ENCODE results near the gene FARS2. TPM values are rescaled to one million over a fixed set of nuclear protein-coding genes. Genes with fewer than 3 reads are reported as not detected.

FARS2 gene
- total and polyA plus RNA-seq, 7 experiments from 2014 or later: 16.2 to 28.1 (median 20.8) TPM

DNA sequence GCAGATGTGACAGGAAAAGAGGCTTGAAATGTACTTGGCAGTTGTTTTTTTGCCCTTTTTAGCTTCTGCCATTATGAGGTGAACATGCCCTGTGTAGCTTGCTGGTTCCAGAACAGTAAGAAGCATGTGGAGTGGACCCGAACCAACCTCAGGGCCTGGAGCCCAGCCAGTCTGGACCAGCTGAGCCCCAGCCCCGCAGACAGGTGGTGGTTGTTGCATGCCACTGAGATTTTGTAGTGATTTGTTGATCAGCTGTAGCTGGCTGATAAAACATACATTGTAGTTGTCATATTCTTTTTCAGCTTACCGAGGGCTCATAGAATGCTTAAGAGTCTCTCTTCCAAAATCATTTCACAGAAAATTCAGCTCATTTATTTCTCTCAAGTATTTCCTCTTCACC is 182.2 kb downstream of the FARS2 start:
- no peak overlapping the region for H3K27ac ChIP-seq (ENCODE audit: low read depth, low read length)
- intact Hi-C loops (cut with micrococcal nuclease): no loop called here
- ChIA-PET POLR2A (interaction anchor here (0.6 kb wide), 1 partner anchor 21 kb away, joined by 3 read pairs; no protein-coding TSS in a partner anchor), CTCF (interaction anchor here (0.6 kb wide), 1 partner anchor 1735 kb away, joined by 3 read pairs; no protein-coding TSS in a partner anchor)
- Mint-ChIP-seq H3K9me3 (peaks cover 0 to under 1% (median 0%) of the 10 kb centered on the region in 11 donors), H3K36me3 (peaks cover under 1 to 46% (median 14%) of the 10 kb centered on the region in 5 donors), H3K4me3 (no peak overlapping the region), H3K27me3 (no peaks in the 10 kb centered on the region), H3K27ac (no peak overlapping the region), H3K4me1 (peaks cover 2 to 24% (median 14%) of the 10 kb centered on the region in 7 donors)
- no peak for ATAC-seq
- no peaks in the 10 kb centered on the region for H3K36me3 ChIP-seq (ENCODE audit: control insufficient read depth in 2 of 3, insufficient read depth in 3 of 3, low read length in 3 of 3)
- DNase-seq: no peak
- H3K9me3 ChIP-seq (ENCODE audit: control insufficient read depth in 2 of 3, low read length in 3 of 3): no peaks in the 10 kb centered on the region
- no peak overlapping the region for H3K4me3 ChIP-seq (ENCODE audit: low read length)
- H3K4me1 ChIP-seq (ENCODE audit: control insufficient read depth in 2 of 2, insufficient read depth in 2 of 2, low read length in 2 of 2): no peaks in the 10 kb centered on the region
- no peaks in the 10 kb centered on the region for H3K27me3 ChIP-seq (ENCODE audit: control insufficient read depth in 2 of 2, insufficient read depth in 2 of 2, low read length in 2 of 2)

DNA sequence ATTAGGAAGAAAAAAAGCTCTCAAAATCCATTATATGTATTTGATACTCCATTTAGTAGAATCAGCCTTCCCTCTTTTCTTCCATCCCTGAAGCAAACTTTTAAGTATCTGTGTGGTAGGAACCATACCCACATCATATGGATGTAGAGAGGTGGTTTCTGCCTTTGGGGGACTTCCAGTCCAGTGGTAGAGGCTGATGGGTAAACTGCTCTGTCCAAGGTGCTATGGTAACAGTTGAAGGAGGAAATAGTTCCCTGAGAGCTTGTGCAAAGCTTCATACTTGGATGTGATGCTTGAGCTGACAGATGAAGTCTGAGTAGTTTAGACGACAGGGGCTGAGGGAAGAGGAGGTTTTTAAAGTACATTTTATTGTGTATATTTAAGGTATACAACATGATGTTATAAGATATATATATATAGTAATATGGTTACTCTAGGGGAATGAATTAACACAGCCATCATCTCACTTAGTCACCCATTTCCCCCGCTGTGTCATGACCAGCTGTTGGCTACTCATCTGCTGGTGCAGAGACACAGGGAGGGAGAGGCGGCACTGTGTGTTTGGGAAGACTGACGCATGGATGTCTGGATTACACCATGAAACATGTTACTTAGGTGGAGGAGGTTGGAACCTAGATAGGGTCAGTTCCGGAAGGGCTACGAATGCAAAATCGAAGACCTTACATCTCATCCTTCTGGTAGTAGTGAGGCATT is 185.2 kb downstream of the FARS2 start:
- no peaks in the 10 kb centered on the region for H3K36me3 ChIP-seq (ENCODE audit: control insufficient read depth in 2 of 3, insufficient read depth in 3 of 3, low read length in 3 of 3)
- no peak overlapping the region for H3K4me3 ChIP-seq (ENCODE audit: low read length)
- peaks cover 0 to 14% (median 0%) of the 10 kb centered on the region in 7 donors for H3K4me1 Mint-ChIP-seq
- H3K27ac ChIP-seq (ENCODE audit: low read depth, low read length): no peak overlapping the region
- intact Hi-C loops (cut with micrococcal nuclease): no loop called here
- peak overlapping the region in 1 of 9 donors; percentile 22 for H3K27ac Mint-ChIP-seq
- H3K4me3 Mint-ChIP-seq: no peak overlapping the region
- no peaks in the 10 kb centered on the region for H3K27me3 ChIP-seq (ENCODE audit: control insufficient read depth in 2 of 2, insufficient read depth in 2 of 2, low read length in 2 of 2)
- H3K27me3 Mint-ChIP-seq: no peaks in the 10 kb centered on the region
- peaks cover 0 to 37% (median 8%) of the 10 kb centered on the region in 5 donors for H3K36me3 Mint-ChIP-seq
- no peaks in the 10 kb centered on the region for H3K9me3 ChIP-seq (ENCODE audit: control insufficient read depth in 2 of 3, low read length in 3 of 3)
- ATAC-seq (no peak), DNase-seq (no peak)
- H3K4me1 ChIP-seq (ENCODE audit: control insufficient read depth in 2 of 2, insufficient read depth in 2 of 2, low read length in 2 of 2): no peaks in the 10 kb centered on the region
- peaks cover 0 to 4% (median 0%) of the 10 kb centered on the region in 11 donors for H3K9me3 Mint-ChIP-seq
- ChIA-PET POLR2A (no interaction called here), CTCF (no interaction called here)

DNA sequence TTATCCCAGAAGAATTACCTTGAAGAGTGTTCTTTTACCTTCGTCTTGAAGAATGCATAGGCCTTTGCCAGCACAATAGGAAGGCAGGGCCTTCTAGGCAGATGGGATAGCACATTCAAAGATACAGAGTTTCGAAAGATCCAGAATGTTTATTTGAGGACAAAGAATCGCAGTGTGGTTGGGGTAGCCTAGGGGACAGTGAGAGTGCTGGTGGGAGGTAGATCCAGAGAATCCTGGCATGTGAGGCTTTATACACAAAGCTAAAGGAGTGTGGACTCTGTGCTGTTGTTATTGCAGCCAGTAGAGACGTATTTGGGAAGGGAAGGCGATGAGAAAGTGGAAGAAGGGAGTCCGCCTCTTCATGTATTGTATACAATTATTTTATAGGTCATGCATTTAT is 186.6 kb downstream of the FARS2 start:
- Histone ChIP-seq H3K27ac (ENCODE audit: low read depth, low read length) (no peak overlapping the region), H3K9me3 (ENCODE audit: control insufficient read depth in 2 of 3, low read length in 3 of 3) (no peaks in the 10 kb centered on the region), H3K27me3 (ENCODE audit: control insufficient read depth in 2 of 2, insufficient read depth in 2 of 2, low read length in 2 of 2) (no peaks in the 10 kb centered on the region), H3K4me1 (ENCODE audit: control insufficient read depth in 2 of 2, insufficient read depth in 2 of 2, low read length in 2 of 2) (no peaks in the 10 kb centered on the region), H3K4me3 (ENCODE audit: low read length) (no peak overlapping the region), H3K36me3 (ENCODE audit: control insufficient read depth in 2 of 3, insufficient read depth in 3 of 3, low read length in 3 of 3) (no peaks in the 10 kb centered on the region)
- Mint-ChIP-seq H3K27me3 (no peaks in the 10 kb centered on the region), H3K27ac (no peak overlapping the region), H3K4me1 (peaks cover 0 to 17% (median 4%) of the 10 kb centered on the region in 7 donors), H3K4me3 (no peak overlapping the region), H3K9me3 (peaks cover 0 to 4% (median 0%) of the 10 kb centered on the region in 11 donors), H3K36me3 (peaks cover 0 to 39% (median 8%) of the 10 kb centered on the region in 5 donors)
- ChIA-PET CTCF (no interaction called here), POLR2A (no interaction called here)
- DNase-seq: no peak
- intact Hi-C loops (cut with micrococcal nuclease): no loop called here
- no peak for ATAC-seq

DNA sequence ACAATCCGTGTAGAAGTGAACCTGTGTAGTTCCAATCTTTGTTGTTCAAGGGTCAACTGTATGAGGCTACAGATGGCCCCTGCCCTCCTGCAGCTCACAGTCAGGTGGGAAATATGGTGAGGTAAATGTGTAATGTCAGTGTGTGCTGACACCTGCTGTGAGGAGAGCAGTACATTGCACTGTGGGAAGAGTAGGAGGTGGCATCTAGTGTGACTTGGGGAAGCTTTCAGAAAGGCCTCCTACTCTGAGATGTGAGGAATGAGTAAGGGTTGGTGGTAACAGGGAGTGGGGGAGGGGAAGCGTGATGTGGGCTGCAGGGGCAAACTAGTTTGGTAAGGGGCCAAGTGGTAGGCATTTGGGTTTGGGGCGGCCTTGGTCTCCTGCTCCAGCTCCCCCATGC is 188.8 kb downstream of the FARS2 start:
- no peak for DNase-seq
- intact Hi-C loops (cut with micrococcal nuclease): no loop called here
- H3K9me3 ChIP-seq (ENCODE audit: control insufficient read depth in 2 of 3, low read length in 3 of 3): no peaks in the 10 kb centered on the region
- H3K27me3 ChIP-seq (ENCODE audit: control insufficient read depth in 2 of 2, insufficient read depth in 2 of 2, low read length in 2 of 2): no peaks in the 10 kb centered on the region
- peaks cover 0 to 17% (median 3%) of the 10 kb centered on the region in 7 donors for H3K4me1 Mint-ChIP-seq
- CTCF ChIA-PET: no interaction called here
- H3K36me3 ChIP-seq (ENCODE audit: control insufficient read depth in 2 of 3, insufficient read depth in 3 of 3, low read length in 3 of 3): no peaks in the 10 kb centered on the region
- POLR2A ChIA-PET: no interaction called here
- no peaks in the 10 kb centered on the region for H3K4me1 ChIP-seq (ENCODE audit: control insufficient read depth in 2 of 2, insufficient read depth in 2 of 2, low read length in 2 of 2)
- H3K27ac Mint-ChIP-seq: peak overlapping the region in 2 of 9 donors; percentile 33 to 55
- no peak overlapping the region for H3K4me3 Mint-ChIP-seq
- H3K27ac ChIP-seq (ENCODE audit: low read depth, low read length): no peak overlapping the region
- H3K9me3 Mint-ChIP-seq: peaks cover 0 to 4% (median 0%) of the 10 kb centered on the region in 11 donors
- no peaks in the 10 kb centered on the region for H3K27me3 Mint-ChIP-seq
- no peak overlapping the region for H3K4me3 ChIP-seq (ENCODE audit: low read length)
- H3K36me3 Mint-ChIP-seq: peaks cover 0 to 40% (median 8%) of the 10 kb centered on the region in 5 donors
- ATAC-seq: no peak

DNA sequence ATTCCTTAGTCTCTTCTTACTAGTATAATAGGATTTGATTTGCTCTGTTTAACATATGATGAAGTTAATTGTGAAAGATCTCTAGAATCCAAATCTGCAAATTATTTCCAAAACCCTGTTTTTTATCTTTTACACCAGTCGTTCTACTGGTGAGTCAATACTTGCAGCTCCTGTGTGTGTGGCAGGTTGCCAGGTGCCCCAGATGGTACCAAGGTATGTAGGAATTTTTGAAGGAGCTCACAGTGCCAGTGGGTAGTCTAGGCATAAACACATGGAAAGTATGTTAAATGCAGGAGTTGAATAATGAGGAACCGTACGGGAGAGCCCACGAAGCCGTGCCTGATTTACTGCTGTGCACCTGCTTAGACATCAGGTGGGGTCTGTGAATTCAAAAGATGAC is 192.2 kb downstream of the FARS2 start:
- CTCF ChIA-PET: no interaction called here
- peaks cover 0 to 3% (median 0%) of the 10 kb centered on the region in 11 donors for H3K9me3 Mint-ChIP-seq

DNA sequence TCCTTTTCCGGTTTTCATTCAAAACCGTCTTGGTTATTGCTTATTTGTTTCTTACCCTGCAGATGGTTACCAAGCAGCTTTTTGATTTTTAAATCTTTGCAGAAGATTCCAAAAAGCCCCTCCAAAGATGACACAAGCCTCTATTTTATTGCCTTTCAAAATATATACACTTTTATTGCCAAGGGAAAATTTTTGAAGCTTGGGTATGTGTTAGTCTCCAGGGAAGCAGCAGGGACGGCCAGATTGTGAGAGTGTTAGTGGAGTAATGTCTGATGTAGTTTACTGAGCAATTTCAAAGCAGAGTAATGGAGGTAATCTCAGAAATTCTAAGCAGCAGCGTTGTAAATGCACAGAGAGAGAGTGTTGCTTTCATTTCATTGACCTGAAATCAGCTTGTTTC is 193.8 kb downstream of the FARS2 start:
- Mint-ChIP-seq H3K4me3 (no peak overlapping the region), H3K4me1 (peaks cover 2 to 29% (median 22%) of the 10 kb centered on the region in 7 donors), H3K27me3 (no peaks in the 10 kb centered on the region), H3K9me3 (peaks cover 0 to 3% (median 0%) of the 10 kb centered on the region in 11 donors), H3K36me3 (peaks cover 0 to 36% (median 4%) of the 10 kb centered on the region in 5 donors), H3K27ac (no peak overlapping the region)
- DNase-seq: no peak
- CTCF ChIA-PET: interaction anchor here (0.7 kb wide), 1 partner anchor 128 kb away, joined by 4 read pairs; no protein-coding TSS in a partner anchor
- no peak for ATAC-seq
- POLR2A ChIA-PET: no interaction called here
- no peaks in the 10 kb centered on the region for H3K27me3 ChIP-seq (ENCODE audit: control insufficient read depth in 2 of 2, insufficient read depth in 2 of 2, low read length in 2 of 2)
- no peaks in the 10 kb centered on the region for H3K9me3 ChIP-seq (ENCODE audit: control insufficient read depth in 2 of 3, low read length in 3 of 3)
- H3K4me1 ChIP-seq (ENCODE audit: control insufficient read depth in 2 of 2, insufficient read depth in 2 of 2, low read length in 2 of 2): peaks cover 0 to 5% of the 10 kb centered on the region in 2 donors
- intact Hi-C loops (cut with micrococcal nuclease): no loop called here
- no peak overlapping the region for H3K4me3 ChIP-seq (ENCODE audit: low read length)
- no peak overlapping the region for H3K27ac ChIP-seq (ENCODE audit: low read depth, low read length)
- H3K36me3 ChIP-seq (ENCODE audit: control insufficient read depth in 2 of 3, insufficient read depth in 3 of 3, low read length in 3 of 3): no peaks in the 10 kb centered on the region

More for the DNA sequence above, 192.2 kb downstream of the FARS2 start:
- Mint-ChIP-seq H3K27ac (peak overlapping the region in 1 of 9 donors; percentile 87), H3K4me3 (no peak overlapping the region), H3K4me1 (peaks cover 0 to 15% (median 10%) of the 10 kb centered on the region in 7 donors), H3K36me3 (peaks cover 0 to 29% (median 3%) of the 10 kb centered on the region in 5 donors), H3K27me3 (no peaks in the 10 kb centered on the region)
- H3K27me3 ChIP-seq (ENCODE audit: control insufficient read depth in 2 of 2, insufficient read depth in 2 of 2, low read length in 2 of 2): no peaks in the 10 kb centered on the region
- DNase-seq (no peak), ATAC-seq (no peak)
- no peak overlapping the region for H3K27ac ChIP-seq (ENCODE audit: low read depth, low read length)
- POLR2A ChIA-PET: no interaction called here
- H3K36me3 ChIP-seq (ENCODE audit: control insufficient read depth in 2 of 3, insufficient read depth in 3 of 3, low read length in 3 of 3): no peaks in the 10 kb centered on the region
- H3K4me3 ChIP-seq (ENCODE audit: low read length): no peak overlapping the region
- H3K4me1 ChIP-seq (ENCODE audit: control insufficient read depth in 2 of 2, insufficient read depth in 2 of 2, low read length in 2 of 2): no peaks in the 10 kb centered on the region
- intact Hi-C loops (cut with micrococcal nuclease): no loop called here
- no peaks in the 10 kb centered on the region for H3K9me3 ChIP-seq (ENCODE audit: control insufficient read depth in 2 of 3, low read length in 3 of 3)

All from naive thymus-derived CD4-positive, alpha-beta T cell (primary cell).